ENCODE results near the gene ARSB. TPM values are rescaled to one million over a fixed set of nuclear protein-coding genes. Genes with fewer than 3 reads are reported as not detected.

The ARSB gene
- total RNA-seq, 1 donor from 2014 or later = 1.8 TPM

DNA sequence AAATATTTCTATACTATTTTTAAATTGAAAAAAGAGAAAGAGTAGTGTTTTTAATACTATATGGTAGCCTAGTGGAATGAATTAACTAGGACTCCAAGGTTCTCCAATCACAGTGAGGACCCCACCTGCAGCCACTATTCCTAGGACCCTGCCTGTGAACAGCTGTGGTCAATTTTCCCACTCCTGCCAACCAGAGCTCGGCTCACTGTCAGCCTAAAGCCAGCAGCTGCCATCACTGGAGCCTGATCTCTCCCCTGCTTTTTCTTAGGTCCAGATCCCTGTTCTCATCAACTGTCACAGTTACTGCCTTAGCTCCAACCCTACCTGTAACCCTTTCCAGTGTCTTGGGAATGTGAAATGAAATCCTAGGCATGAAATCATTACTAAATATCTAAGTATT, 25.3 kb downstream of the ARSB start:
- Histone ChIP-seq H3K36me3 (ENCODE audit: control insufficient read depth, insufficient read depth, low read length) (no peaks in the 10 kb centered on the region), H3K4me3 (ENCODE audit: low read depth, low read length) (no peak overlapping the region), H3K27me3 (ENCODE audit: control insufficient read depth, insufficient read depth, low read length) (no peaks in the 10 kb centered on the region)
- FAIRE-seq = no peak
- no peak for DNase-seq (ENCODE audit: low read depth)
- TF ChIP-seq, protein P1, sequence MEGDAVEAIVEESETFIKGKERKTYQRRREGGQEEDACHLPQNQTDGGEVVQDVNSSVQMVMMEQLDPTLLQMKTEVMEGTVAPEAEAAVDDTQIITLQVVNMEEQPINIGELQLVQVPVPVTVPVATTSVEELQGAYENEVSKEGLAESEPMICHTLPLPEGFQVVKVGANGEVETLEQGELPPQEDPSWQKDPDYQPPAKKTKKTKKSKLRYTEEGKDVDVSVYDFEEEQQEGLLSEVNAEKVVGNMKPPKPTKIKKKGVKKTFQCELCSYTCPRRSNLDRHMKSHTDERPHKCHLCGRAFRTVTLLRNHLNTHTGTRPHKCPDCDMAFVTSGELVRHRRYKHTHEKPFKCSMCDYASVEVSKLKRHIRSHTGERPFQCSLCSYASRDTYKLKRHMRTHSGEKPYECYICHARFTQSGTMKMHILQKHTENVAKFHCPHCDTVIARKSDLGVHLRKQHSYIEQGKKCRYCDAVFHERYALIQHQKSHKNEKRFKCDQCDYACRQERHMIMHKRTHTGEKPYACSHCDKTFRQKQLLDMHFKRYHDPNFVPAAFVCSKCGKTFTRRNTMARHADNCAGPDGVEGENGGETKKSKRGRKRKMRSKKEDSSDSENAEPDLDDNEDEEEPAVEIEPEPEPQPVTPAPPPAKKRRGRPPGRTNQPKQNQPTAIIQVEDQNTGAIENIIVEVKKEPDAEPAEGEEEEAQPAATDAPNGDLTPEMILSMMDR (IDR thresholded peaks at IDR 0.05; ENCODE audit: insufficient read depth, low read length, severe bottlenecking) = no peak

- no peak for FAIRE-seq
- DNase-seq (ENCODE audit: low read depth) = no peak
- H3K36me3 ChIP-seq (ENCODE audit: control insufficient read depth, insufficient read depth, low read length) = no peaks in the 10 kb centered on the region
- TF ChIP-seq, protein P1 (IDR thresholded peaks at IDR 0.05; ENCODE audit: insufficient read depth, low read length, severe bottlenecking) = no peak
- no peaks in the 10 kb centered on the region for H3K27me3 ChIP-seq (ENCODE audit: control insufficient read depth, insufficient read depth, low read length)
- no peak overlapping the region for H3K4me3 ChIP-seq (ENCODE audit: low read depth, low read length)
Measured at GRCh38 chr5:78958672-78959445, 26.3 kb downstream of the ARSB start.

- DNase-seq (ENCODE audit: low read depth) = no peak
- FAIRE-seq = no peak
- TF ChIP-seq, protein P1 (IDR thresholded peaks at IDR 0.05; ENCODE audit: insufficient read depth, low read length, severe bottlenecking) = no peak
- H3K27me3 ChIP-seq (ENCODE audit: control insufficient read depth, insufficient read depth, low read length) = no peaks in the 10 kb centered on the region
- no peaks in the 10 kb centered on the region for H3K36me3 ChIP-seq (ENCODE audit: control insufficient read depth, insufficient read depth, low read length)
- no peak overlapping the region for H3K4me3 ChIP-seq (ENCODE audit: low read depth, low read length)
Measured at GRCh38 chr5:78956901-78957300, 28.2 kb downstream of the ARSB start.

- TF ChIP-seq, protein P1 (IDR thresholded peaks at IDR 0.05; ENCODE audit: insufficient read depth, low read length, severe bottlenecking) = no peak
- Histone ChIP-seq H3K36me3 (ENCODE audit: control insufficient read depth, insufficient read depth, low read length) (no peaks in the 10 kb centered on the region), H3K4me3 (ENCODE audit: low read depth, low read length) (no peak overlapping the region), H3K27me3 (ENCODE audit: control insufficient read depth, insufficient read depth, low read length) (no peaks in the 10 kb centered on the region)
- FAIRE-seq (no peak), DNase-seq (ENCODE audit: low read depth) (peak; percentile 47)
Measured at GRCh38 chr5:78953092-78953800, 31.9 kb downstream of the ARSB start.

DNA sequence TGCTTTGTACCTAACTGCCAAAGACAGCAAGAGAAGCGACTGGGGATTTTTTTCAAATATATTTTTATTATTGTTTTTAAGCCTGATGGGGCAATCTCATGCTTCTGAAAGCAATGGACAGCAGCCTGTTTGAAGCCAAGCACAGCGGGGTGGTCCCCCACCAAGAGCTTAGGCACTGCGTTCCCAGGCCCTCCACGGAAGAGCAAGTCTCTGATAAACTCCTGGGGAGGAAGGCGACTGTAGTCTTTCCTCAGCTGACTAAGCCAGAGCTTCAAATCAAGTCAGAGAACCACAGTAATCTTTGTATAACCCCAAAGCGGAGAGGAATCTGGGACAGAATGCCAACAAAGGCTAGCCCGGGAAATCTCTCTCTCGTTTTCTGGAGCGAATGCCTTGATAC, 54.4 kb downstream of the ARSB start:
- DNase-seq (ENCODE audit: low read depth) = no peak
- FAIRE-seq = no peak
- Histone ChIP-seq H3K4me3 (ENCODE audit: low read depth, low read length) (no peak overlapping the region), H3K36me3 (ENCODE audit: control insufficient read depth, insufficient read depth, low read length) (no peaks in the 10 kb centered on the region), H3K27me3 (ENCODE audit: control insufficient read depth, insufficient read depth, low read length) (no peaks in the 10 kb centered on the region)
- TF ChIP-seq, protein P1 (IDR thresholded peaks at IDR 0.05; ENCODE audit: insufficient read depth, low read length, severe bottlenecking) = no peak
